Mesenchymal stem cell (in vitro differentiated cells and primary cell): ENCODE measurements around the gene U2SURP.

Source experiments
- DNase-seq: peaks from one replicate; pipeline ENCODE4 v3.0.0-alpha.2; 2013
- H2AFZ ChIP-seq: one replicate; pipeline ENCODE4 v1.6.1; 2013; ENCODE audit warnings: low read depth, mild to moderate bottlenecking, control low read depth, inconsistent platforms, low read length, moderate library complexity
- H2AK5ac ChIP-seq: 2 replicates; pipeline ENCODE4 v1.6.1; 2013; ENCODE audit warnings: low read length, moderate library complexity, mild to moderate bottlenecking, inconsistent platforms; ENCODE audit not compliant: severe bottlenecking
- H2BK120ac ChIP-seq: one replicate; pipeline ENCODE4 v1.6.1; 2013; ENCODE audit warnings: low read depth, mild to moderate bottlenecking, inconsistent platforms, low read length, moderate library complexity
- H2BK12ac ChIP-seq, 2 experiments: one replicate each; pipeline ENCODE4 v1.6.1; 2013; ENCODE audit warnings: inconsistent platforms in 2 of 2, low read length in 2 of 2, mild to moderate bottlenecking in 2 of 2, moderate library complexity in 2 of 2, control low read depth in 1 of 2
- H2BK15ac ChIP-seq: one replicate; pipeline ENCODE4 v1.6.1; 2013; ENCODE audit warnings: mild to moderate bottlenecking, low read depth, inconsistent platforms; ENCODE audit not compliant: poor library complexity, severe bottlenecking
- H2BK5ac ChIP-seq: 2 replicates; pipeline ENCODE4 v1.6.1; 2013; ENCODE audit warnings: low read depth, mild to moderate bottlenecking, low read length, control low read depth, inconsistent platforms; ENCODE audit not compliant: poor library complexity, severe bottlenecking
- H3K14ac ChIP-seq, 2 experiments: one replicate each; pipeline ENCODE4 v1.6.1; 2013; ENCODE audit warnings: inconsistent platforms in 2 of 2, low read length in 2 of 2, control low read depth in 1 of 2, mild to moderate bottlenecking in 1 of 2, moderate library complexity in 1 of 2
- H3K18ac ChIP-seq, 2 experiments: one replicate each; pipeline ENCODE4 v1.6.1; 2013; ENCODE audit warnings: inconsistent platforms in 2 of 2, low read length in 2 of 2, control low read depth in 1 of 2, low read depth in 1 of 2, mild to moderate bottlenecking in 1 of 2
- H3K23ac ChIP-seq, 2 experiments: one replicate each; pipeline ENCODE4 v1.6.1; 2013; ENCODE audit warnings: inconsistent platforms in 2 of 2, low read length in 2 of 2, mild to moderate bottlenecking in 2 of 2, moderate library complexity in 2 of 2, control low read depth in 1 of 2
- H3K27ac ChIP-seq: 2 replicates; pipeline ENCODE4 v1.5.1; 2013; ENCODE audit warnings: mild to moderate bottlenecking, moderate library complexity, low read length, control low read depth, inconsistent platforms; ENCODE audit not compliant: poor library complexity, severe bottlenecking
- H3K27me3 ChIP-seq, 2 experiments: 2 replicates each; pipeline versions ENCODE4 v1.6.1 to v1.7.0; 2013; ENCODE audit warnings: low read length in 2 of 2, mild to moderate bottlenecking in 2 of 2, moderate library complexity in 2 of 2, control low read depth in 1 of 2, inconsistent platforms in 1 of 2; ENCODE audit not compliant: control insufficient read depth in 1 of 2, insufficient read depth in 1 of 2
- H3K36me3 ChIP-seq, 2 experiments: 2 replicates each; pipeline versions ENCODE4 v1.6.1 to v1.7.0; 2013; ENCODE audit warnings: low read length in 2 of 2, control low read depth in 1 of 2, inconsistent platforms in 1 of 2, low read depth in 1 of 2, mild to moderate bottlenecking in 1 of 2; ENCODE audit not compliant: insufficient read depth in 2 of 2, control insufficient read depth in 1 of 2
- H3K4ac ChIP-seq, 2 experiments: one replicate each; pipeline ENCODE4 v1.6.1; 2013; ENCODE audit warnings: inconsistent platforms in 2 of 2, low read length in 2 of 2, mild to moderate bottlenecking in 2 of 2, moderate library complexity in 2 of 2, control low read depth in 1 of 2, low read depth in 1 of 2
- H3K4me1 ChIP-seq: 2 replicates; pipeline ENCODE4 v1.6.1; 2013; ENCODE audit warnings: low read depth, low read length, control low read depth; ENCODE audit not compliant: control insufficient read depth, insufficient read depth
- H3K4me2 ChIP-seq: 2 replicates; pipeline ENCODE4 v1.6.1; 2013; ENCODE audit warnings: low read length, mild to moderate bottlenecking, inconsistent platforms; ENCODE audit not compliant: poor library complexity, severe bottlenecking
- H3K4me3 ChIP-seq, 2 experiments: 2 replicates each; pipeline versions ENCODE4 v1.5.1 to v1.7.0; 2013; ENCODE audit warnings: low read length in 2 of 2, mild to moderate bottlenecking in 2 of 2, control low read depth in 1 of 2, low read depth in 1 of 2; ENCODE audit not compliant: insufficient read depth in 1 of 2
- H3K79me1 ChIP-seq: replicated peaks from 2 replicates; pipeline ENCODE4 v1.6.1; 2013; ENCODE audit warnings: mild to moderate bottlenecking, control low read depth, low read length, inconsistent platforms; ENCODE audit not compliant: poor library complexity, severe bottlenecking
- H3K9ac ChIP-seq: 2 replicates; pipeline ENCODE4 v1.7.0; 2013; ENCODE audit warnings: mild to moderate bottlenecking, low read length, moderate library complexity
- H3K9me3 ChIP-seq: 2 replicates; pipeline ENCODE4 v1.7.0; 2013; ENCODE audit warnings: mild to moderate bottlenecking, low read length; ENCODE audit not compliant: control insufficient read depth
- H4K8ac ChIP-seq: one replicate; pipeline ENCODE4 v1.6.1; 2013; ENCODE audit warnings: inconsistent platforms, mild to moderate bottlenecking, low read length, moderate library complexity
- H4K91ac ChIP-seq: one replicate; pipeline ENCODE4 v1.6.1; 2013; ENCODE audit warnings: mild to moderate bottlenecking, low read length, inconsistent platforms
- WGBS: methylation state at CpG from one replicate; pipeline ENCODE4 v1.1.7; 2013; ENCODE audit warnings: mixed read lengths; 5-methylcytosine and 5-hydroxymethylcytosine counted together

U2SURP gene

GRCh38 chr3:143002083-143002712 lies 828 bp downstream of the U2SURP start:
- 2% methylated on average over 16 of the region's 19 CpGs for WGBS
- H3K23ac ChIP-seq = no peak overlapping the region

GRCh38 chr3:143002727-143003126 lies 1.4 kb downstream of the U2SURP start:
- no peaks in the 10 kb centered on the region for H3K36me3 ChIP-seq
- H3K27me3 ChIP-seq = no peaks in the 10 kb centered on the region

More at GRCh38 chr3:143002083-143002712, 828 bp downstream of the U2SURP start:
- Histone ChIP-seq H2BK5ac (no peak overlapping the region), H2BK15ac (no peak overlapping the region), H3K4me2 (peak overlapping the region; percentile 88), H3K4me3 (peak overlapping the region; percentile 83 to 98), H2BK120ac (no peak overlapping the region), H2AK5ac (no peak overlapping the region), H3K4me1 (peaks cover 5% of the 10 kb centered on the region), H2BK12ac (no peak overlapping the region), H3K79me1 (peaks cover 2% of the 10 kb centered on the region), H3K9ac (peak overlapping the region; percentile 97), H3K36me3 (no peaks in the 10 kb centered on the region), H3K27me3 (no peaks in the 10 kb centered on the region), H3K14ac (no peak overlapping the region), H4K8ac (peak overlapping the region; percentile 74), H2AFZ (no peak overlapping the region), H3K27ac (peak overlapping the region; percentile 94), H3K9me3 (no peaks in the 10 kb centered on the region), H3K4ac (peak overlapping the region; percentile 28 to 91), H4K91ac (no peak overlapping the region), H3K18ac (no peak overlapping the region)
- peak; percentile 64 for DNase-seq

GRCh38 chr3:143004823-143005222 lies 3.5 kb downstream of the U2SURP start:
- no peak overlapping the region for H3K18ac ChIP-seq
- H3K4ac ChIP-seq = no peak overlapping the region
- H4K91ac ChIP-seq = no peak overlapping the region
- no peak overlapping the region for H2BK5ac ChIP-seq
- no peak overlapping the region for H3K4me2 ChIP-seq
- no peaks in the 10 kb centered on the region for H3K36me3 ChIP-seq
- no peaks in the 10 kb centered on the region for H3K79me1 ChIP-seq
- H3K14ac ChIP-seq = no peak overlapping the region
- H3K9ac ChIP-seq = peak overlapping the region; percentile 27
- no peak overlapping the region for H3K27ac ChIP-seq
- no peak overlapping the region for H3K23ac ChIP-seq
- no peak overlapping the region for H2BK120ac ChIP-seq
- DNase-seq = no peak
- H2BK12ac ChIP-seq = no peak overlapping the region
- no peak overlapping the region for H2AK5ac ChIP-seq
- no peak overlapping the region for H3K4me3 ChIP-seq
- no CpG with 5 or more reads among the region's 2 CpGs for WGBS
- H2AFZ ChIP-seq = no peak overlapping the region
- H4K8ac ChIP-seq = no peak overlapping the region
- peaks cover 3% of the 10 kb centered on the region for H3K4me1 ChIP-seq
- no peak overlapping the region for H2BK15ac ChIP-seq
- H3K9me3 ChIP-seq = no peaks in the 10 kb centered on the region
- H3K27me3 ChIP-seq = no peaks in the 10 kb centered on the region

More at GRCh38 chr3:143002727-143003126, 1.4 kb downstream of the U2SURP start:
- Histone ChIP-seq H2AK5ac (no peak overlapping the region), H3K79me1 (peaks cover 2% of the 10 kb centered on the region), H3K23ac (no peak overlapping the region), H2AFZ (no peak overlapping the region), H2BK120ac (no peak overlapping the region), H3K4ac (no peak overlapping the region), H3K18ac (no peak overlapping the region), H3K14ac (no peak overlapping the region), H3K4me1 (peaks cover 3% of the 10 kb centered on the region), H3K9me3 (no peaks in the 10 kb centered on the region), H2BK12ac (no peak overlapping the region), H3K4me3 (peak overlapping the region in 1 of 2 experiments; percentile 98), H4K91ac (no peak overlapping the region), H3K9ac (peak overlapping the region; percentile 97), H4K8ac (no peak overlapping the region), H2BK5ac (no peak overlapping the region), H2BK15ac (no peak overlapping the region), H3K4me2 (peak overlapping the region; percentile 88), H3K27ac (no peak overlapping the region)
- no peak for DNase-seq
- WGBS = 16% methylated on average over 5 of the region's 9 CpGs

GRCh38 chr3:143010024-143010423 lies 8.7 kb downstream of the U2SURP start:
- H3K18ac ChIP-seq = no peak overlapping the region
- peaks cover 3% of the 10 kb centered on the region for H3K4me1 ChIP-seq
- peaks cover 0 to 25% of the 10 kb centered on the region in 2 experiments for H3K36me3 ChIP-seq
- no peaks in the 10 kb centered on the region for H3K9me3 ChIP-seq
- no peak overlapping the region for H2AK5ac ChIP-seq
- no peak overlapping the region for H2BK120ac ChIP-seq
- no peak overlapping the region for H2BK12ac ChIP-seq
- H3K4ac ChIP-seq = no peak overlapping the region
- no peak overlapping the region for H2BK5ac ChIP-seq
- no peak for DNase-seq
- H3K23ac ChIP-seq = no peak overlapping the region
- no peaks in the 10 kb centered on the region for H3K27me3 ChIP-seq
- no peak overlapping the region for H3K9ac ChIP-seq
- H3K4me3 ChIP-seq = no peak overlapping the region
- H4K91ac ChIP-seq = no peak overlapping the region
- no peak overlapping the region for H3K14ac ChIP-seq
- 91% methylated on average over 2 of the region's 3 CpGs for whole genome bisulfite sequencing
- no peak overlapping the region for H4K8ac ChIP-seq
- no peak overlapping the region for H3K27ac ChIP-seq
- H3K4me2 ChIP-seq = no peak overlapping the region
- H2BK15ac ChIP-seq = no peak overlapping the region
- no peak overlapping the region for H2AFZ ChIP-seq
- no peaks in the 10 kb centered on the region for H3K79me1 ChIP-seq
